ENCODE results near the gene FAM89B.

Gene FAM89B

GRCh38 chr11:65547446-65548125, 24.8 kb upstream of the FAM89B start:
- no peak for TF ChIP-seq CREB1 (IDR thresholded peaks at IDR 0.05; ENCODE audit: low read depth)

- no peak for TF ChIP-seq USF1 (IDR thresholded peaks at IDR 0.05)
- no peak for TF ChIP-seq CEBPB (IDR thresholded peaks at IDR 0.05)
- TF ChIP-seq FOXM1 (IDR thresholded peaks at IDR 0.05; ENCODE audit: borderline replicate concordance, low read depth) = no peak
- no peak for TF ChIP-seq YY1 (IDR thresholded peaks at IDR 0.05; ENCODE audit: low read depth)
- no peak for TF ChIP-seq REST (IDR thresholded peaks at IDR 0.05; ENCODE audit: low read depth)
- no peak for TF ChIP-seq TAF1 (IDR thresholded peaks at IDR 0.05; ENCODE audit: low read depth)
- no peak for TF ChIP-seq EP300 (IDR thresholded peaks at IDR 0.05; ENCODE audit: borderline replicate concordance)
- TF ChIP-seq EGR1 (IDR thresholded peaks at IDR 0.05) = no peak
- TF ChIP-seq NFIC (IDR thresholded peaks at IDR 0.05) = no peak
- no peak for TF ChIP-seq TEAD4 (IDR thresholded peaks at IDR 0.05)
Observed at GRCh38 chr11:65548395-65548794, 23.9 kb upstream of the FAM89B start.

- TF ChIP-seq ZBTB7A (IDR thresholded peaks at IDR 0.05; ENCODE audit: low read depth) (no peak), EP300 (IDR thresholded peaks at IDR 0.05; ENCODE audit: borderline replicate concordance) (no peak), TCF12 (IDR thresholded peaks at IDR 0.05; ENCODE audit: low read depth) (no peak), TAF1 (IDR thresholded peaks at IDR 0.05; ENCODE audit: low read depth) (no peak), EGR1 (IDR thresholded peaks at IDR 0.05) (no peak), YY1 (IDR thresholded peaks at IDR 0.05; ENCODE audit: low read depth) (no peak), TEAD4 (IDR thresholded peaks at IDR 0.05) (no peak), RAD21 (IDR thresholded peaks at IDR 0.05; ENCODE audit: low read depth) (no peak), USF1 (IDR thresholded peaks at IDR 0.05) (no peak), NFIC (IDR thresholded peaks at IDR 0.05) (no peak)
Observed at GRCh38 chr11:65549096-65549495, 23.2 kb upstream of the FAM89B start.

GRCh38 chr11:65551572-65552387, 20.6 kb upstream of the FAM89B start:
- TF ChIP-seq RAD21 (IDR thresholded peaks at IDR 0.05; ENCODE audit: low read depth) (peak; percentile 58), TAF1 (IDR thresholded peaks at IDR 0.05; ENCODE audit: low read depth) (no peak)

- TF ChIP-seq USF1 (IDR thresholded peaks at IDR 0.05) = peak; percentile 56; the same call in 1 of the 2 replicates
- no peak for TF ChIP-seq CEBPB (IDR thresholded peaks at IDR 0.05)
Observed at GRCh38 chr11:65552388-65552951, 19.9 kb upstream of the FAM89B start.

- TF ChIP-seq EGR1 (IDR thresholded peaks at IDR 0.05) (no peak), EP300 (IDR thresholded peaks at IDR 0.05; ENCODE audit: borderline replicate concordance) (no peak), NFIC (IDR thresholded peaks at IDR 0.05) (no peak), CREB1 (IDR thresholded peaks at IDR 0.05; ENCODE audit: low read depth) (no peak), TCF12 (IDR thresholded peaks at IDR 0.05; ENCODE audit: low read depth) (no peak), TAF1 (IDR thresholded peaks at IDR 0.05; ENCODE audit: low read depth) (no peak)
Observed at GRCh38 chr11:65553301-65554001, 18.9 kb upstream of the FAM89B start.

GRCh38 chr11:65554057-65554818, 18.1 kb upstream of the FAM89B start:
- TF ChIP-seq EGR1 (IDR thresholded peaks at IDR 0.05) (no peak), REST (IDR thresholded peaks at IDR 0.05; ENCODE audit: low read depth) (no peak)

Measured in Ishikawa (cell line).